Neural cell (in vitro differentiated cells): ENCODE results near the gene SH3PXD2A. TPM values are rescaled to one million over a fixed set of nuclear protein-coding genes. Genes with fewer than 3 reads are reported as not detected.

ENCODE experiments used
- H2AFZ ChIP-seq: fragments of 200-600, 300-800 bp; sonication (generic), shearing (Covaris generic); 2 replicates; pipeline ENCODE4 v1.6.0; 2014; ENCODE audit warnings: low read depth, mild to moderate bottlenecking, antibody characterized with exemption, low read length, moderate library complexity
- H3F3A ChIP-seq: fragments of 200-600 bp; shearing (Covaris generic); 2 replicates; pipeline ENCODE4 v1.6.1; 2016; ENCODE audit warnings: mild to moderate bottlenecking, moderate library complexity, mixed read lengths, antibody characterized with exemption, low read length; ENCODE audit not compliant: insufficient read depth, poor library complexity, severe bottlenecking
- H3K27ac ChIP-seq: fragments of 200-600, 300-800 bp; sonication (generic), shearing (Covaris generic); 2 replicates; pipeline ENCODE4 v1.5.1; 2014; ENCODE audit warnings: mild to moderate bottlenecking, low read length, moderate library complexity
- H3K27me3 ChIP-seq: fragments of 300-800, 200-600 bp; sonication (generic), shearing (Covaris generic); 2 replicates; pipeline ENCODE4 v1.6.0; 2014; ENCODE audit warnings: mild to moderate bottlenecking, low read depth, low read length, moderate library complexity; ENCODE audit not compliant: insufficient read depth
- H3K36me3 ChIP-seq: fragments of 300-800, 200-600 bp; sonication (generic), shearing (Covaris generic); 2 replicates; pipeline ENCODE4 v1.5.1; 2014; ENCODE audit warnings: mild to moderate bottlenecking, antibody characterized with exemption, low read length, moderate library complexity; ENCODE audit not compliant: insufficient read depth
- H3K4me2 ChIP-seq: fragments of 300-800, 200-600 bp; sonication (generic), shearing (Covaris generic); 2 replicates; pipeline ENCODE4 v1.6.0; 2014; ENCODE audit warnings: mild to moderate bottlenecking, low read length
- H3K4me3 ChIP-seq: fragments of 300-800, 200-600 bp; sonication (generic), shearing (Covaris generic); 2 replicates; pipeline ENCODE4 v1.5.1; 2014; ENCODE audit warnings: mild to moderate bottlenecking, low read length, moderate library complexity
- H3K79me2 ChIP-seq: fragments of 200-600 bp; shearing (Covaris generic); replicated peaks from 2 replicates; pipeline ENCODE4 v1.6.0; 2014; ENCODE audit warnings: mild to moderate bottlenecking, low read length, moderate library complexity; ENCODE audit not compliant: insufficient read depth
- H3K9ac ChIP-seq: fragments of 300-800, 200-600 bp; sonication (generic), shearing (Covaris generic); 2 replicates; pipeline ENCODE4 v1.6.1; 2016; ENCODE audit warnings: mild to moderate bottlenecking, low read length, mixed read lengths
- H3K9me2 ChIP-seq: fragments of 200-600 bp; shearing (Covaris generic); 2 replicates; pipeline ENCODE4 v1.6.1; 2016; ENCODE audit warnings: mild to moderate bottlenecking, low read length, mixed read lengths; ENCODE audit not compliant: insufficient read depth
- H3K9me3 ChIP-seq: fragments of 200-600, 300-800 bp; sonication (generic), shearing (Covaris generic); 2 replicates; pipeline ENCODE4 v1.6.1; 2016; ENCODE audit warnings: mild to moderate bottlenecking, mixed run types, low read length, moderate library complexity, mixed read lengths
- H4K20me1 ChIP-seq: fragments of 200-600 bp; shearing (Covaris generic); 2 replicates; pipeline ENCODE4 v1.6.1; 2016; ENCODE audit warnings: mild to moderate bottlenecking, mixed run types; ENCODE audit not compliant: insufficient read depth
- CTCF ChIP-seq: fragments of 450-650 bp; IDR thresholded peaks from 2 replicates; pipeline ENCODE4 v1.5.1; 2014; ENCODE audit warnings: antibody characterized with exemption, mild to moderate bottlenecking, moderate library complexity; ENCODE audit not compliant: poor library complexity, severe bottlenecking
- EP300 ChIP-seq: fragments of 450-650 bp; conservative IDR thresholded peaks from 2 replicates; pipeline ENCODE4 v1.6.1; 2014; ENCODE audit warnings: antibody characterized with exemption, mild to moderate bottlenecking, moderate library complexity; ENCODE audit not compliant: poor library complexity, severe bottlenecking
- EZH2 ChIP-seq: fragments of 200-600, 300-800 bp; shearing (Covaris generic), sonication (generic); IDR thresholded peaks from 2 replicates; pipeline ENCODE4 v1.6.1; 2014; ENCODE audit warnings: antibody characterized with exemption, low read length, borderline replicate concordance, mild to moderate bottlenecking; ENCODE audit not compliant: insufficient read depth, poor library complexity, severe bottlenecking
- MXI1 ChIP-seq: fragments of 450-650 bp; conservative IDR thresholded peaks from 2 replicates; pipeline ENCODE4 v1.6.1; 2014; ENCODE audit warnings: antibody characterized with exemption, mild to moderate bottlenecking; ENCODE audit not compliant: poor library complexity, severe bottlenecking
- POLR2AphosphoS5 ChIP-seq: IDR thresholded peaks from 2 replicates; pipeline ENCODE4 v1.6.1; 2012
- RAD21 ChIP-seq: fragments of 450-650 bp; conservative IDR thresholded peaks from 2 replicates; pipeline ENCODE4 v1.6.1; 2014; ENCODE audit warnings: antibody characterized with exemption, mild to moderate bottlenecking, moderate library complexity
- REST ChIP-seq: IDR thresholded peaks from 2 replicates; pipeline ENCODE4 v1.6.1; 2012; ENCODE audit warnings: borderline replicate concordance
- SMC3 ChIP-seq: fragments of 450-650 bp; conservative IDR thresholded peaks from 2 replicates; pipeline ENCODE4 v1.6.1; 2014; ENCODE audit warnings: antibody characterized with exemption, mild to moderate bottlenecking, moderate library complexity; ENCODE audit not compliant: poor library complexity
- TAF1 ChIP-seq: IDR thresholded peaks from 2 replicates; pipeline ENCODE4 v1.6.1; 2012; ENCODE audit warnings: low read depth
- polyA plus RNA-seq: library from polyadenylated mRNA; depleted of rRNA; stranded (reverse); fragments of >200 nt; gene quantifications from 2 replicates; pipeline ENCODE4 v1.2.3, GENCODE V29; 2014

SH3PXD2A gene
- polyA plus RNA-seq, 1 donor from 2014 or later, result 5.2 TPM

GRCh38 chr10:103822800-103823199, 32.6 kb downstream of the SH3PXD2A start:
- H3K27ac ChIP-seq, result no peak overlapping the region
- no peak overlapping the region for H2AFZ ChIP-seq
- H3K4me2 ChIP-seq, result no peak overlapping the region
- H3K9me3 ChIP-seq, result no peaks in the 10 kb centered on the region
- no peaks in the 10 kb centered on the region for H3K9me2 ChIP-seq
- no peaks in the 10 kb centered on the region for H3F3A ChIP-seq
- H3K4me3 ChIP-seq, result no peak overlapping the region
- H3K27me3 ChIP-seq, result no peaks in the 10 kb centered on the region
- TF ChIP-seq EZH2 (no peak), TAF1 (no peak), CTCF (no peak), RAD21 (no peak), POLR2AphosphoS5 (no peak), SMC3 (no peak), EP300 (no peak)
- no peaks in the 10 kb centered on the region for H3K36me3 ChIP-seq
- no peak overlapping the region for H3K9ac ChIP-seq
- H3K79me2 ChIP-seq, result no peaks in the 10 kb centered on the region
- no peaks in the 10 kb centered on the region for H4K20me1 ChIP-seq

GRCh38 chr10:103822107-103822716, 33.2 kb downstream of the SH3PXD2A start:
- Histone ChIP-seq H3K36me3 (no peaks in the 10 kb centered on the region), H3K4me3 (no peak overlapping the region), H3K27me3 (no peaks in the 10 kb centered on the region), H3K9me2 (no peaks in the 10 kb centered on the region), H3K27ac (no peak overlapping the region), H3K9ac (no peak overlapping the region), H3K4me2 (no peak overlapping the region), H2AFZ (no peak overlapping the region), H3K9me3 (no peaks in the 10 kb centered on the region), H3F3A (no peaks in the 10 kb centered on the region), H3K79me2 (no peaks in the 10 kb centered on the region), H4K20me1 (no peaks in the 10 kb centered on the region)
- TF ChIP-seq EP300 (no peak), TAF1 (no peak), MXI1 (no peak), CTCF (no peak), POLR2AphosphoS5 (no peak), REST (no peak), EZH2 (no peak), RAD21 (no peak)
